Tibial nerve (tissue), 4 donors: ENCODE results near the gene FCHSD2.

Experiments used
- CTCF ChIP-seq, 5 experiments: fragments of 200-600 bp in 3 of 5; fragments of 450-650 bp in 2 of 5; sonication (generic) in 3 of 5; IDR thresholded peaks; one replicate each; pipeline ENCODE4 v1.5.1; 2016 to 2019; ENCODE audit warnings: antibody characterized with exemption in 5 of 5, mild to moderate bottlenecking in 3 of 5, moderate library complexity in 2 of 5
- EP300 ChIP-seq, 2 donors: sonication (generic); formaldehyde crosslinking; IDR thresholded peaks; one replicate each; pipeline ENCODE4 v1.6.1; 2017; ENCODE audit warnings: antibody characterized with exemption in 2 of 2, mild to moderate bottlenecking in 1 of 2
- POLR2A ChIP-seq, 2 donors: fragments of 450-650 bp; IDR thresholded peaks; one replicate each; pipeline ENCODE4 v1.6.1; 2017; ENCODE audit warnings: antibody characterized with exemption in 2 of 2, mild to moderate bottlenecking in 2 of 2, moderate library complexity in 2 of 2

GRCh38 chr11:73163638-73164174 lies 21.6 kb upstream of the FCHSD2 start:
- TF ChIP-seq CTCF (IDR thresholded peaks at IDR 0.05) (no peak), POLR2A (IDR thresholded peaks at IDR 0.05) (no peak), EP300 (IDR thresholded peaks at IDR 0.05) (no peak)
